WERI-Rb-1 (cell line): Measurements from ENCODE around the gene ETHE1.

ENCODE experiments used
- DNase-seq: peaks from one replicate; pipeline ENCODE4 v3.0.0-alpha.2; 2020
- H3K27ac ChIP-seq: fragments of 250-450 bp; sonication (Bioruptor Pico); 2 replicates; pipeline ENCODE4 v1.5.1; 2020; ENCODE audit warnings: mild to moderate bottlenecking, moderate library complexity
- H3K27me3 ChIP-seq: fragments of 250-450 bp; sonication (Bioruptor Pico); 2 replicates; pipeline ENCODE4 v1.5.1; 2021; ENCODE audit warnings: mild to moderate bottlenecking, low read depth, moderate library complexity; ENCODE audit not compliant: insufficient read depth, severe bottlenecking
- H3K36me3 ChIP-seq: fragments of 250-450 bp; sonication (Bioruptor Pico); 2 replicates; pipeline ENCODE4 v1.5.1; 2020; ENCODE audit warnings: mild to moderate bottlenecking, moderate library complexity
- H3K4me3 ChIP-seq: 2 replicates; pipeline ENCODE4 v1.5.1; 2011; ENCODE audit warnings: low read depth, mild to moderate bottlenecking, control low read depth, low read length
- H3K9me3 ChIP-seq: fragments of 250-450 bp; sonication (Bioruptor Pico); 2 replicates; pipeline ENCODE4 v1.5.1; 2021; ENCODE audit warnings: mild to moderate bottlenecking, moderate library complexity; ENCODE audit not compliant: severe bottlenecking
- TF ChIP-seq, protein P1 (sequence below): IDR thresholded peaks from 2 replicates; pipeline ENCODE4 v1.5.1; 2011; ENCODE audit warnings: low read depth, mild to moderate bottlenecking, control low read depth, inconsistent platforms, low read length

ETHE1 gene

DNA sequence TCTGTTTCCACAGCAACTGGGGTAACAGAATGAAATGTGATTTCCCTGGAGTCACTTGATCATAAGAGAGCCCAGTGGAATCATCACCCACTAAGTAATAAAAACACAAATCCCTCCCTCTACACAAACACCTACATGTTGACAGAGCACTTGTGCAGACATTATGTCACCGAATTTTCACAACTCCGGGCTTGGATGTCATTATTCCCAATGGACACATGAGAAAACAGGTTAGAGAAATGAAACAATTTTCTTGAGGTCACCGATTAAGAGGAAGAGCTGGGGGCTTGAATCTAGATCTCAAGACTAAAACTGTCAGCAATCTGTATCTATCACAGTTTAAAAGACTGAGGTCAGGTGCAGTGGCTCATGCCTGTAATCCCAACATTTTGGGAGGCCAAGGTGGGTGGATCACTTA is 45.2 kb upstream of the ETHE1 start:
- Histone ChIP-seq H3K36me3 (peaks cover 40% of the 10 kb centered on the region), H3K27ac (no peak overlapping the region), H3K27me3 (no peaks in the 10 kb centered on the region), H3K9me3 (no peaks in the 10 kb centered on the region), H3K4me3 (no peak overlapping the region)
- TF ChIP-seq, protein P1, sequence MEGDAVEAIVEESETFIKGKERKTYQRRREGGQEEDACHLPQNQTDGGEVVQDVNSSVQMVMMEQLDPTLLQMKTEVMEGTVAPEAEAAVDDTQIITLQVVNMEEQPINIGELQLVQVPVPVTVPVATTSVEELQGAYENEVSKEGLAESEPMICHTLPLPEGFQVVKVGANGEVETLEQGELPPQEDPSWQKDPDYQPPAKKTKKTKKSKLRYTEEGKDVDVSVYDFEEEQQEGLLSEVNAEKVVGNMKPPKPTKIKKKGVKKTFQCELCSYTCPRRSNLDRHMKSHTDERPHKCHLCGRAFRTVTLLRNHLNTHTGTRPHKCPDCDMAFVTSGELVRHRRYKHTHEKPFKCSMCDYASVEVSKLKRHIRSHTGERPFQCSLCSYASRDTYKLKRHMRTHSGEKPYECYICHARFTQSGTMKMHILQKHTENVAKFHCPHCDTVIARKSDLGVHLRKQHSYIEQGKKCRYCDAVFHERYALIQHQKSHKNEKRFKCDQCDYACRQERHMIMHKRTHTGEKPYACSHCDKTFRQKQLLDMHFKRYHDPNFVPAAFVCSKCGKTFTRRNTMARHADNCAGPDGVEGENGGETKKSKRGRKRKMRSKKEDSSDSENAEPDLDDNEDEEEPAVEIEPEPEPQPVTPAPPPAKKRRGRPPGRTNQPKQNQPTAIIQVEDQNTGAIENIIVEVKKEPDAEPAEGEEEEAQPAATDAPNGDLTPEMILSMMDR, result no peak
- no peak for DNase-seq

DNA sequence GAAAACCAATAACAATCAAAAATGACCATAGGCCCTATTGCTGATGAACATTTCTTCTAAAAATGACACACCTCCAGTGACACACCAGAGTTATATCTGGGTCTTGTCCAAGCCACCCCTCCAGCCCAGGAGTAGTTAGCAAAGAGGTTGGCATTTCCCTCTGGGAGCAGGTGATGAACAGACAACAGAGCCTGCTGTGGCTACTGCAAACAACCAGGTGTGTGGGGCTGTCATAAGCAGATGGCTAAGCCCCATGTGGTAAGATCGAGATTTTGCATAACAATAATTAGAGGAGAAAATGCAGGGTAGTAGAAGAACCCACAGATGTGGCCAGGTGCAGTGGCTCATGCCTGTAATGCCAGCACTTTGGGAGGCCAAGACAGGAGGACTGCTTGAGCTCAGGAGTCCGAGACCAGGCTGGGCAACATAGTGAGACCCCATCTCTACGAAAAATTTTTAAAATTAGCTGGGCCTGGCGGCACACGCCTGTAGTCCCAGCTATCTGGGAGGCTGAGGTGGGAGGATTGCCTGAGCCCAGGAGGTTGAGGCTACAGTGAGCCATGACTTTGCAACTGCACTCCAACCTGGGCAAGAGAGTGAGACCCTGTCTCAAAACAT is 43.3 kb upstream of the ETHE1 start:
- no peaks in the 10 kb centered on the region for H3K27me3 ChIP-seq
- no peak overlapping the region for H3K4me3 ChIP-seq
- H3K27ac ChIP-seq, result no peak overlapping the region
- no peak for DNase-seq
- no peaks in the 10 kb centered on the region for H3K9me3 ChIP-seq
- TF ChIP-seq, protein P1, result no peak
- H3K36me3 ChIP-seq, result peaks cover 40% of the 10 kb centered on the region

DNA sequence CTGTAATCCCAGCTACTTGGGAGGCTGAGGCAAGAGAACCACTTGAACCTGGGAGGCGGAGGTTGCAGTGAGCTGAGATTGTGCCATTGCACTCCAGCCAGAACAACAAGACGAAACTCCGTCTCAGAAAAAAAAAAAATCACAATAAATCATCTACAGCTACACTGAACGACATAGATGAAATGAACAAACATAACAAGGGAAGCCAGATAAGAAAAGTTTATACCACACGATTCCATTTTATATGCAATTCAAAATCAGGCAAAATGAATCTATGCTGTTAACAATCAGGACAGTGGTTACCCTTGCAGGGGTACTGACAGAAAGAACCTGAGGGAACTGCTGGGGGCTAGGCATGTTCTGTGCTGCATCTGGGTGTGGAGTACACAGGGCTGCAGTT is 42.7 kb upstream of the ETHE1 start:
- no peak overlapping the region for H3K4me3 ChIP-seq
- TF ChIP-seq, protein P1, result no peak
- no peak for DNase-seq
- no peaks in the 10 kb centered on the region for H3K27me3 ChIP-seq
- no peaks in the 10 kb centered on the region for H3K9me3 ChIP-seq
- peaks cover 44% of the 10 kb centered on the region for H3K36me3 ChIP-seq
- H3K27ac ChIP-seq, result no peak overlapping the region

DNA sequence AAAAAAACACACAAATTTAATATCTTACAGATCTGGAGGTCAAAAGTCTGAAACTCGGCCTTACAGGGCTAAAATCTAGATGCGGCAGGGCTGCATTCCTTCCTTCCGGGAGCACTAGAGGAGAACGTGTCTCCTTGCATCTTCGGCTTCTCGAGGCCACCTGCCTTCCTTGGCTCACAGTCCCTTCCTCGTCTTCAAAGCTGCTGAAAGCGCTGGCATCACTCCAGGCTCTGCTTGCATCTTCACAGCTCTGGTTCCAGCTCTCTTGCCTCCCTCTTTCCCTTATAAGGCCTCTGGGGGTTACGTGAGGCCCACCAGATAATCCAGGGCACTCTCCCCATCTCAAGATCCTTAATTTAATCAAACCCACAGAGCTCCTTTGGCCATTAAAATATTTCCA is 37.8 kb upstream of the ETHE1 start:
- no peaks in the 10 kb centered on the region for H3K27me3 ChIP-seq
- H3K36me3 ChIP-seq, result peaks cover 39% of the 10 kb centered on the region
- no peak overlapping the region for H3K4me3 ChIP-seq
- no peaks in the 10 kb centered on the region for H3K9me3 ChIP-seq
- no peak overlapping the region for H3K27ac ChIP-seq
- TF ChIP-seq, protein P1, result no peak
- DNase-seq, result no peak

DNA sequence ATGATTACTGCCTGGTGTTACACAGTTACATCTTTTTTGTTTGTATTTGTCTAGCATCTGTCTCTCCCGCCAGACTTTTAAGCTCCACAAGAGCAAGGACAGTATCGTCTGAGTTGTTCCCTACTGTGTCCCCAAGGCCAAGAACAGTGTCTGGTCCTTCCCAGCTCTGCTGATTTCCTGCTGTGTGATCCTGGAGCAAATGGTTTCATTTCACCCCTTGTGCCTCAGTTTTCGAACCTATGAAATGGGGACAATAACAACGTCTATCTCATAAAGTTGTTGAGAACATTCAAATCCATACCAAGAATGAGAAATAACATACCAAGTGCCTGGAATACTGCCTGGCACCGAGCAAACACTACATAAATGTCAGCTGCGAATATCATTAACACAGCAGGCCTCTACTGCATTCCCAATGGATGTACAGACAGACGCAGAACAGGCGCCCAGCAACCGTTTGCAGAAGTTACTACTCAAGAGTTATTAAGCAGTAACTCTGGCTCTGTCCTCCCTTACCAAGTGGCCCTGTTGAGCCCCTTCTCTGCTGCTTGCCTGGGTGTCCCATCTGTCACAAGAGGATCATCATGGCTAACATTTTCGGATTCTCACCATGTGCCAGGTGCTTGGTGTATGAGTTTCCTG is 36.9 kb upstream of the ETHE1 start:
- DNase-seq, result no peak
- TF ChIP-seq, protein P1, result no peak
- peaks cover 40% of the 10 kb centered on the region for H3K36me3 ChIP-seq
- no peaks in the 10 kb centered on the region for H3K9me3 ChIP-seq
- no peaks in the 10 kb centered on the region for H3K27me3 ChIP-seq
- no peak overlapping the region for H3K4me3 ChIP-seq
- no peak overlapping the region for H3K27ac ChIP-seq
